Adrenal gland (tissue), 12 donors: Measurements from ENCODE around the gene RGS12. TPM values are rescaled to one million over a fixed set of nuclear protein-coding genes. Genes with fewer than 3 reads are reported as not detected.

Experiments used
- DNase-seq, 7 donors: peaks; one replicate each; pipeline ENCODE4 v3.0.0-alpha.2; 2019 to 2020
- H3K27ac ChIP-seq, 5 donors: fragments of 200-600 bp; sonication (generic) in 4 of 5; 1 replicate in 3 of 5; 2 replicates in 2 of 5; pipeline versions ENCODE4 v1.5.1 to v1.8.0; 2016 to 2020; ENCODE audit warnings: mild to moderate bottlenecking in 1 of 5
- H3K27me3 ChIP-seq: fragments of 200-600 bp; 2 replicates; pipeline ENCODE4 v1.8.0; 2021
- H3K36me3 ChIP-seq, 2 donors: fragments of 200-600 bp; replicated peaks in 1 of 2; 1 replicate in 1 of 2; 2 replicates in 1 of 2; pipeline versions ENCODE4 v1.5.1 to v1.8.0; 2018 to 2022
- H3K4me1 ChIP-seq, 2 donors: fragments of 200-600 bp; replicated peaks in 1 of 2; 1 replicate in 1 of 2; 2 replicates in 1 of 2; pipeline versions ENCODE4 v1.5.1 to v1.8.0; 2018 to 2021
- H3K4me3 ChIP-seq, 4 donors: fragments of 200-600 bp; sonication (generic) in 3 of 4; one replicate each; pipeline ENCODE4 v1.5.1; 2016 to 2018
- H3K9me3 ChIP-seq, 3 donors: fragments of 200-600 bp; sonication (generic) in 1 of 3; replicated peaks in 1 of 3; 1 replicate in 2 of 3; 2 replicates in 1 of 3; pipeline versions ENCODE4 v1.5.1 to v1.8.0; 2016 to 2021
- CTCF ChIP-seq, 6 experiments: fragments of 450-650 bp in 4 of 6; fragments of 200-600 bp in 2 of 6; sonication (generic) in 1 of 6; IDR thresholded peaks; 1 replicate in 5 of 6; 2 replicates in 1 of 6; pipeline versions ENCODE4 v1.5.1 to v1.8.0; 2016 to 2021; ENCODE audit warnings: antibody characterized with exemption in 6 of 6, mild to moderate bottlenecking in 2 of 6, moderate library complexity in 1 of 6
- POLR2A ChIP-seq, 2 donors: fragments of 450-650 bp; IDR thresholded peaks; one replicate each; pipeline ENCODE4 v1.6.1; 2017; ENCODE audit warnings: antibody characterized with exemption in 2 of 2, mild to moderate bottlenecking in 2 of 2, moderate library complexity in 1 of 2
- WGBS, 4 donors: extraction: QIAGEN DNeasy Blood & Tissue Kit in 2 of 4; methylation state at CpG; one replicate each; pipeline versions ENCODE4 v1.1.5 to v1.1.7; 2013 to 2017; 5-methylcytosine and 5-hydroxymethylcytosine counted together
- intact Hi-C, 2 donors: fragments of 100-400 bp; cut with DNase I; formaldehyde crosslinking; loops; one replicate each; pipeline versions ENCODE4 v1.14.1 to v1.15.0; 2022 to 2023
- polyA plus RNA-seq, 3 donors: library from polyadenylated mRNA; stranded (reverse); fragments of 200-250 nt in 2 of 3; fragments of 350-450 nt in 1 of 3; fragmentation: Illumina TruSeq in 1 of 3; extraction: RNeasy Lipid Tissue Mini Kit (QIAGEN cat#74804) in 1 of 3; gene quantifications; one replicate each; pipeline ENCODE4 v1.2.3, GENCODE V29; 2013 to 2014
- total RNA-seq, 9 donors: library from RNA; depleted of rRNA in 4 of 9; stranded (reverse); fragments of >200 nt in 4 of 9; fragments of 120-200 nt in 1 of 9; fragmentation: NEBNext Ultra II Directional in 1 of 9; extraction: Animal tissue kit (Norgen Biotek cat#: 25700) in 1 of 9; gene quantifications; one replicate each; pipeline versions ENCODE4 v1.1.0 to v1.2.4, GENCODE V29; 2013 to 2023
- donor health status: healthy with polysubstance abuse.
- donor health status: Bipolar disorder and iron deficiency.
- donor health status: DM: yes; HTN: yes; CAD: no.
- donor health status: DM: no; HTN: no; CAD: no.
- donor health status: DM: no; HTN: no; CAD: no.
- donor health status: DM: yes; HTN: yes; CAD: no.

The RGS12 gene
- total and polyA plus RNA-seq, 12 donors: 8.2 to 73.9 (median 21.9) TPM

DNA sequence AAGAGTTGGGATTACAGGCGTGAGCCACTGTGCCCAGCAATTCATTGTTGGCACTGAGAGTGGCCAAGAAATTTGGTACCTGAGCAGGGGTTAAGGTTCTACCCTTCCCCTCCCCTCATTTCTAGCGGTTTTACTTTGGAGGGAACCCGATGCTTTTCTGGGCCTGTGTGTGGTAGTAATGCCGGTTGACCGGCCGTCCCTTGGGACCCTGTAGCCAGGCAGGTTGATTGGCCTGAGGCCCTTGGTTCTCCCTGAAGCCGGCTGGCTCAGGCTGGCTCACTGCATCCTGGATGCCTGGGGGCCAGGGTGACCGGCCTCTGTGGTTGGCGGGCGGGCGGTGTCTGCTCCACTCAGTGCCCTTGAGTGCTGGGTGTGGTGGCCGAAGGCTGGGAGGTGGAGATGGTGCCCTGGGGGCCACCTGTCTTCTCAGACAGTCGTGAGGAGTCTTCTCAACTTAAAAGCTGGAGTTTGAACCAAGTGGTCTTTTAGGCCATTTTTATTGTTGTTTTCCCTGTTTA lies 45.6 kb downstream of the RGS12 start:
- WGBS, 4 donors: 92 to 98% (median 96%) methylated on average over 9 to 13 of the region's 13 CpGs
- H3K9me3 ChIP-seq: no peaks in the 10 kb centered on the region
- DNase-seq: peak in 2 of 7 donors; percentile 8 to 11
- no peak overlapping the region for H3K4me3 ChIP-seq
- intact Hi-C loops: no loop called here
- H3K36me3 ChIP-seq: peaks cover 0 to 4% of the 10 kb centered on the region in 2 donors
- H3K27ac ChIP-seq: no peak overlapping the region
- H3K4me1 ChIP-seq: no peaks in the 10 kb centered on the region
- H3K27me3 ChIP-seq: no peaks in the 10 kb centered on the region
- no peak for TF ChIP-seq POLR2A (IDR thresholded peaks at IDR 0.05)
- TF ChIP-seq CTCF (IDR thresholded peaks at IDR 0.05): no peak

GRCh38 chr4:3338976-3339531 lies 46.2 kb downstream of the RGS12 start:
- no peak overlapping the region for H3K4me3 ChIP-seq
- no peaks in the 10 kb centered on the region for H3K4me1 ChIP-seq
- H3K36me3 ChIP-seq: peaks cover 0 to 7% of the 10 kb centered on the region in 2 donors
- H3K27me3 ChIP-seq: no peaks in the 10 kb centered on the region
- peak in 1 of 7 donors; percentile 13 for DNase-seq
- no peaks in the 10 kb centered on the region for H3K9me3 ChIP-seq
- no peak for TF ChIP-seq POLR2A (IDR thresholded peaks at IDR 0.05)
- intact Hi-C loops: no loop called here
- 91 to 94% (median 92%) methylated on average over 10 of the region's 10 CpGs for WGBS, 4 donors
- H3K27ac ChIP-seq: no peak overlapping the region

DNA sequence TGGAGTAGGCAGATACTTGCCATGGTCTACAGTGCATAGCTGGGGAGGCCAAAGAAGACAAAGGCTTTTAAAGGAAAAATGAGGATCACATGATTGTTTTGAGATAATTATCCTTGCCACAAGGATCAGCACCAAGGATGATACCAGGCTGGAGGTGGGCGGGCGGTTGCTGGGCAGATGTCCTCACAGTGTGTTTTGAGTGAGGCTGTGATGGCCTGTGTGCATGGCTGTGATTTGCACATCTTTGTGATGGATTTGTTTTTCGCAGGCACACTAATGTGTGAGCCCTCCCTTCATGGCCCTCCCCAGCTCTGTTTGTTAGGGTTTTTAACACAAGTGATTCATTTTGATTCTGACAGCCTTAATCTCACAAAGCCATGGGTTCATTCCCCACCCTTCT lies 46.8 kb downstream of the RGS12 start:
- no peaks in the 10 kb centered on the region for H3K4me1 ChIP-seq
- H3K27ac ChIP-seq: no peak overlapping the region
- 87 to 95% (median 93%) methylated on average over 3 of the region's 3 CpGs for WGBS, 4 donors
- peak in 1 of 7 donors; percentile 7 for DNase-seq
- intact Hi-C loops: no loop called here
- H3K4me3 ChIP-seq: no peak overlapping the region
- peaks cover 0 to 7% of the 10 kb centered on the region in 2 donors for H3K36me3 ChIP-seq
- no peak for TF ChIP-seq CTCF (IDR thresholded peaks at IDR 0.05)
- TF ChIP-seq POLR2A (IDR thresholded peaks at IDR 0.05): no peak
- no peaks in the 10 kb centered on the region for H3K27me3 ChIP-seq
- H3K9me3 ChIP-seq: no peaks in the 10 kb centered on the region

DNA sequence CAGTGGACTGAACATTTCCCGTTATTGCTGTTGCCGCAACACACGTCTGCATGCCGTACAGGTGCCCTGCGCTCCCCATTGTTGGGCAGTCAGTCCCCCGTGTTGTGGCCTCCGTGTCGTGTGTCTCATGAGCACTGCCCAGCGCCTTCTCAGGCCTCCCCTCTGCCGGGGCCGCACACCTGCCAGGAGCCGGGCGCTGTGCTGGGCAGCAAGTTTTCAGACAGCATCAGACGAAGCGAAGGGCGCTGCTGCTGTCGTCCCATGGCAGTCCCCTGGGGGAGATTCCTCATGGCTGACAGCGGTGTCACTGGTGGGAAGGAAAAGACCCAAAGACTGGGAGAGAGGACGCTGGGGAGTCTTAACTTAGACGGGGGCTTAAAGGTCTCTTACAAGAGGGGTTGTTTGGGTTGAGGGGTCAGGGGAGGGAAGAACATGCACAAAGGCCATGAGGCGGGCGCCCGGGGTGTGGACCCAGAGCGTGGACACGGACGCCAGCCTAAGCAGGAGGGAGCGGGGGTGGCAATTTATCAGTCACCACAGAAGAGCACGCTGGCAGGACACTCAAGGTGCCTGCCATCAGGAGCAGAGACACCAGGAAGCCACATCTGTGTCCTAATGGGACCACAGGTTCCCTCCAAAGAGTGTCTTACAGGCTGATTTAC lies 47.3 kb downstream of the RGS12 start:
- TF ChIP-seq POLR2A (IDR thresholded peaks at IDR 0.05) (no peak), CTCF (IDR thresholded peaks at IDR 0.05) (no peak)
- H3K4me3 ChIP-seq: no peak overlapping the region
- H3K9me3 ChIP-seq: no peaks in the 10 kb centered on the region
- H3K36me3 ChIP-seq: peaks cover 0 to 7% of the 10 kb centered on the region in 2 donors
- WGBS, 4 donors: 95 to 97% (median 96%) methylated on average over 23 to 28 of the region's 28 CpGs
- no peaks in the 10 kb centered on the region for H3K4me1 ChIP-seq
- peak in 1 of 7 donors; percentile 12 for DNase-seq
- no peak overlapping the region for H3K27ac ChIP-seq
- no peaks in the 10 kb centered on the region for H3K27me3 ChIP-seq
- intact Hi-C loops: no loop called here
